Measurements from ENCODE around the gene SEMA5A.

GRCh38 chr5:9447691-9448090 is 98.2 kb downstream of the SEMA5A start:
- TF ChIP-seq CTCF (IDR thresholded peaks at IDR 0.05; ENCODE audit: low read length) (no peak), EZH2phosphoT487 (IDR thresholded peaks at IDR 0.05; ENCODE audit: low read length) (no peak)

Measured in MM.1S (cell line).